Suppressor macrophage treated with lipopolysaccharide for 1 hour (primary cell): ENCODE data around the gene TRIM67.

Experiments used
- DNase-seq, 3 donors: peaks; one replicate each; pipeline ENCODE4 v3.0.0-alpha.2; 2020 to 2022

TRIM67 gene

GRCh38 chr1:231185391-231185790 lies 23.5 kb downstream of the TRIM67 start:
- DNase-seq: no peak

- no peak for DNase-seq
These were observed 24.7 kb downstream of the TRIM67 start for GRCh38 chr1:231186356-231187115.

- DNase-seq: no peak
These were observed 25.7 kb downstream of the TRIM67 start for GRCh38 chr1:231187571-231187970.

GRCh38 chr1:231188072-231188471 lies 26.2 kb downstream of the TRIM67 start:
- no peak for DNase-seq

GRCh38 chr1:231188768-231189167 lies 26.9 kb downstream of the TRIM67 start:
- no peak for DNase-seq

- no peak for DNase-seq
These were observed 27.9 kb downstream of the TRIM67 start for GRCh38 chr1:231189683-231190270.

GRCh38 chr1:231190456-231190855 lies 28.6 kb downstream of the TRIM67 start:
- DNase-seq: no peak

GRCh38 chr1:231192620-231193163 lies 30.8 kb downstream of the TRIM67 start:
- DNase-seq: no peak

GRCh38 chr1:231193710-231194340 lies 32.0 kb downstream of the TRIM67 start:
- no peak for DNase-seq

- no peak for DNase-seq
These were observed 32.6 kb downstream of the TRIM67 start for GRCh38 chr1:231194476-231194842.

- DNase-seq: no peak
These were observed 33.1 kb downstream of the TRIM67 start for GRCh38 chr1:231194843-231195516.

GRCh38 chr1:231196307-231196706 lies 34.4 kb downstream of the TRIM67 start:
- no peak for DNase-seq

GRCh38 chr1:231196728-231197127 lies 34.9 kb downstream of the TRIM67 start:
- no peak for DNase-seq

- DNase-seq: no peak
These were observed 38.0 kb downstream of the TRIM67 start for GRCh38 chr1:231199868-231200267.

GRCh38 chr1:231200388-231201031 lies 38.7 kb downstream of the TRIM67 start:
- peak; percentile 21 to 46 (median 28) for DNase-seq

- no peak for DNase-seq
These were observed 39.6 kb downstream of the TRIM67 start for GRCh38 chr1:231201375-231201978.

GRCh38 chr1:231201979-231202633 lies 40.2 kb downstream of the TRIM67 start:
- no peak for DNase-seq

- no peak for DNase-seq
These were observed 41.6 kb downstream of the TRIM67 start for GRCh38 chr1:231203259-231204057.

GRCh38 chr1:231206856-231207255 lies 45.0 kb downstream of the TRIM67 start:
- no peak for DNase-seq

- DNase-seq: no peak
These were observed 45.6 kb downstream of the TRIM67 start for GRCh38 chr1:231207437-231207836.

GRCh38 chr1:231208980-231209379 lies 47.1 kb downstream of the TRIM67 start:
- DNase-seq: no peak
